HG03066 (cell line): Measurements from ENCODE around the gene ADRA2C.

Experiments used
- ATAC-seq: cut with Tn5 transposase; IDR thresholded peaks from one replicate; pipeline ENCODE4 v1.9.1; 2021; ENCODE audit warnings: low read depth; ENCODE audit not compliant: unreplicated experiment

Gene ADRA2C

DNA sequence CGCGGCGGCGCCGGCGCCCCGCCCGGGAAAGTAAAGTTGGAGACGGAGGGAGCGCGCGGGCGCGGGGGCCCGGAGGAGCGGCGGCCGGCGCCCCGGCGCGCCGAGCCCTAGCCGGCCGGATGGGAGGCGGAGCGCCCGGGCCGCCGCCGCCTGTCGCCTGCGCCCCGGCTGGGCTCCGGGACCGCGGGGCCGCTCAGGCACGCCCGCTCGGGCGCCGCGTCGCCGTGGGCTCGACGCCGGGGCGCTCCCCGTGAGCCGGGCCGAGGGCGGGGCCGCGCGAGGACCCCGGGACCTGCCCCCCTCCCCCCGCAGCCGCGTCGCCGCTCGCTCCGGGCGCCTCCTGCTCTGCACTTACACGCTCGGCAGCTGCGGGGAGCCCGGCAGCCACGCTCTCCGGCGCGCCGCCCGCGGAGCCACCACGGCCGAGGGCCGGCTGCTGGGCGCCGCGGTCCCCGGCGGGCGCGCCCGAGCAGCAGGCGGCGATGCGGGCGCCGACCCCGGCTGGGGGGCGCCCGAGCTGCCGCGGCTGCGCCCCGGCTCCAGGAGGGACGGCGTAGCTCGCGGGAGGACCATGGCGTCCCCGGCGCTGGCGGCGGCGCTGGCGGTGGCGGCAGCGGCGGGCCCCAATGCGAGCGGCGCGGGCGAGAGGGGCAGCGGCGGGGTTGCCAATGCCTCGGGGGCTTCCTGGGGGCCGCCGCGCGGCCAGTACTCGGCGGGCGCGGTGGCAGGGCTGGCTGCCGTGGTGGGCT lies at the start of gene ADRA2C:
Gene ADRA2C, plus strand, starts transcription at position 350 of the 749 bp plus-strand sequence. Its CDS starts 222 bp downstream, at position 572.
- no peak for ATAC-seq

DNA sequence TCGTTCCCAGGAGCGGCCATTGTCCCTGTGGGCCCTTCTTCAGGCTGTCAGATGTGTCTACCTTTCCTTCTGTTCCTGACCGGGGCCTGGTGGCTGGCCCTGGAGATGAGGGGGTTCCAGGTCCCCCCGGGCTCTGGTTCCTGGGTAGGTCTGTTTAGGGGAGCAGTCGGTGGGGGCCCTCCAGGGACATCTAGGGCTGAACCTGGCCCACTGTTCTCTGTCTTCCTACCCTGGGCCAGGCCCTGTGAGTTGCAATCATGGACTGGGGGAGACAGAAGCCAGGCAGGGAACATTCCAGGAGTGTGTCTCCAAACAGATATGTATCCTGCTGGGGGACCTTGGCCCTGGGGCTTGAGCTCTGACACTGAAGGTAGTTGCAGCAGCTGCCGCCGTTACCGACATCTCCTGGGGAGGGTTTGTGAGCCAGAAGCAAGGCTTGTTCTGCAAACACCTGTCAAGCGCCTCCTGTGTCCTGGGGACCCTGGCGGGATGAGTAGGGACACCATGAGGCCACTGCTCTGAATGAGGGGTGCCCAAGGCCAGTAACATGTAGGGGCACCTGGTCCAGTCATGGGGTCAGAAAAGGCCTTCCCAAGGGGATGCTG lies 49.5 kb upstream of the ADRA2C start:
- ATAC-seq = no peak

- no peak for ATAC-seq
These were observed 48.9 kb upstream of the ADRA2C start for GRCh38 chr4:3717241-3717640.

DNA sequence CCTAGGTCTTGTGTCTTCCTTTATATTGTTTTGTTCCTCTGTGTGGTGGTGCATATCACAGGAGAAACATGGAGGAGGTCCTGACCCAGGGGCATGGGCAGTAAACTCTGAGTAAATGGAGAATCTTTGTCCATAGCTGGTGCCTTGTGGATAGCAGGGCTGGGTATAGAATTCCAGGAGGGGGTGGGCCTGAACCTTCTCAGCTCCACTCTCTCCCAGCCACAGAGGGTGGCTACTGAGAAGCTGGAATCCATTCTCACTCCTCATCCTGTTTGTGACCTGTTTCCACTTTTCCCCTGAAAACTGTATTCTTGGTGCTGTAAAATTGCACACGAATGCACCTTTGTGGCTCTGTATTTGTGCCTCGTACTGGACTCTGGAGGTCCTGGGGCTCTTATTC lies 47.7 kb upstream of the ADRA2C start:
- no peak for ATAC-seq

- ATAC-seq = no peak
These were observed 47.0 kb upstream of the ADRA2C start for GRCh38 chr4:3719191-3719590.

- no peak for ATAC-seq
These were observed 46.3 kb upstream of the ADRA2C start for GRCh38 chr4:3719836-3720235.

DNA sequence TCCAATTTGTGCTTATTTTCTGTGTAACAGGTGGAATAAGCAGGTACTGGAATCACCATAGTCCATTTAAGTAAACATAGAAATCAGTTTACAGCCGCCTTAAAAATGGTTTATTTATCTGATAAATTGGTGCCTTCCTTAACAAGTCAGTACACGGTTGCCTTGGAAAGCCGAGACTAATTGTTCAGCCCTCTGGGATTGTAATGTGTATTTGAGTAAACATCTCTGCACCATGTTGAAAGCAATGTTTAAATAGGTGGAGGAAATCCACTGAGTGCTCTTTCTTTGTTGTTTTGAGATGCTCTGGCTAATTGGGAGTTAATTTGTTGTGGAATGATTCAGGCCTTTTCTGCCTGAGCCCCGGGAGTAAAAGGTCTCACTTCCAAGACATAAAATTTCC lies 45.7 kb upstream of the ADRA2C start:
- ATAC-seq = no peak

- no peak for ATAC-seq
These were observed 45.0 kb upstream of the ADRA2C start for GRCh38 chr4:3721186-3721585.

DNA sequence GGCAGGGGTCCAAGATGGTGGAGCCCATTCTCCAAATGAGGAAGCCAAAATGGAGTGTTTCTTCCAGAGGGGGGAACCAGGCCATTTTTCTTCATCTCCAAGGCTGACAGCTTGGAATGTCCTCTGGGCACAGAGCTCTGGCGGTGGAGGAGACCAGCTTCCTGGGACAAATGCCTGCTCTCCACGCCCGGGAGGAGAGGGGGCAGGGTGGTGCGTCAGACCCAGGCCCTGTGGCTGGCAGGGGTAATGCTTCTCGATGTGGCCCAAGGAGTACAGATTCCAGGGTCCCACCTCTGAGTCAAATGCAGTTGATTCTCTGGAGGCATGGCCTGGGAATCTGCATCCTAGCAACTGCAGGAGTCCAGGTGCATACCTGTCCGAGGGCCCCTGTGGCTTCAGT lies 44.6 kb upstream of the ADRA2C start:
- ATAC-seq = no peak

- no peak for ATAC-seq
These were observed 43.5 kb upstream of the ADRA2C start for GRCh38 chr4:3722446-3723231.

GRCh38 chr4:3723232-3723642 lies 42.9 kb upstream of the ADRA2C start:
- ATAC-seq = no peak

DNA sequence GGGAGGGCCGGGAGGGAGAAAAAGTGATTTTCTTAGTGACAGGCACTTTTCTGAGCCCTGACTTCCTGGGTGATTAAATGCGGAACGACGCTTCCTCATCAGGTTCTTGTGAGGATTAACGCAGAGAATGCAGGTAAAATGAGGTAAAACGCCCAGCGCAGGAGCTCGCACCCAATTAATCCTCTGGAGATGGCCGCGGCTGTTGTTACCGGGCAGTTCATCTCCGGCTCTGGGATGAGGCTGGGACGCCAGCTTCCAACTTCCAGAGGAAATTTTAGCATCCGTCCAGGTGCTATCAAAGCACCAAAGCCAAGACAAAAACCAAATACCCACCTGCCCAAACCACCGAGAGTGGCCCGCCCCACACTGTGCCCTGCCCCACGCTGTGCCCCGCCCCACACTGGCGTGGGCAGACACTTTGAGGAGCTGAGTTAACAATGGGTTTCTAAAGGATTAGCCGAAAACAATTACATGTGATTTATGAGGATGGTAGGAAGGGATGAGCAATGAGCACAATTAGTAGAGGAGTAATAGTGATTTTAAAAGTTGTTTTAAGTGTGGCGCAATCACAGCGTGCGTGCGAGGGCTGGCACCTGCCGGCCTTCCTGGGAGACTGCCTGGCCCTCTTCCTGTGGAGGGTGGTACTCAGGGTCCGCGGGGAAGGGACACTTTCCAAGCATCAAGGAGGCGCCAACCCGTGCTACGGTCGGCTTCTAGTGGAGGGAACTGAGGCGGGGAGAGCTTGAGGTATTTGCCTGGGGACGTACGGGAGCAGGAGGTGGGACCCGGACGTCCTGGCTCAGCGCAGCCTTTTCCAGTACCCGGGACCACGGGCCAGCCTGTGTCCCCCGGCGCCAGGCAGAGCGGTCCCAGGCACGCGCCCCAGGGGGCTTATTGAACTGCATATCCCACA lies 41.6 kb upstream of the ADRA2C start:
- no peak for ATAC-seq

- ATAC-seq = no peak
These were observed 40.0 kb upstream of the ADRA2C start for GRCh38 chr4:3725936-3726870.

DNA sequence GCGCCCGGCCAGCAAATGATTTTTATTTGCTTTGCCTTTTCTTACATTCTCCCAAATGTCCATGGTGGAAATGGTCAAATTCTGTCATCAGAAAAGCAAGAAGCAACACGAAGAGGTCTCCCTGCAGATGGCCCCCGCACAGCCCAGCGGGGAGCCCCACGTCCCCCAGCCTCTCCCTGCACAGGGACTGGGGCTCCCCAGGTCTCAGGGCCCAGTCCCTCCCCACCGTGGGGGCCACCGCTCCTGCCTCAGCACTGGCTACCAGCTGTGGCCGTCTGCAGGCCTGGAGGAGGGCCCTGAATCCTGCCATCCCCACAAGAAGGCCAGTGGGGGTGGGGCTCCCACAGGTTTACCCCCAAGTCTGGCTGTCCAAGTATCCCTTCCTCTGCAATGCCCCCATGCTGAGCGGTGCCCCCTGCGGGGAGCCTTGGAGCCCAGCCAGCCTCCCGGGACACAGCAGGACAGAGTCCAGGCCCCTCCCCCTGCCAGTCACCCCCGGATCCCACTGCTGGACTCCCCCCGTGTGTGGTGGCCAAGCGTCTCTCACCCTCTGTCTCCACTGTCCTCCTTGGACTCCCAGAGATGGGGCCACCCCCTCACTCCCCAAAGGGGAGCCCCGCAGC lies 38.2 kb upstream of the ADRA2C start:
- no peak for ATAC-seq

GRCh38 chr4:3729188-3729881 lies 36.9 kb upstream of the ADRA2C start:
- ATAC-seq = no peak

- ATAC-seq = no peak
These were observed 36.3 kb upstream of the ADRA2C start for GRCh38 chr4:3729882-3730226.

DNA sequence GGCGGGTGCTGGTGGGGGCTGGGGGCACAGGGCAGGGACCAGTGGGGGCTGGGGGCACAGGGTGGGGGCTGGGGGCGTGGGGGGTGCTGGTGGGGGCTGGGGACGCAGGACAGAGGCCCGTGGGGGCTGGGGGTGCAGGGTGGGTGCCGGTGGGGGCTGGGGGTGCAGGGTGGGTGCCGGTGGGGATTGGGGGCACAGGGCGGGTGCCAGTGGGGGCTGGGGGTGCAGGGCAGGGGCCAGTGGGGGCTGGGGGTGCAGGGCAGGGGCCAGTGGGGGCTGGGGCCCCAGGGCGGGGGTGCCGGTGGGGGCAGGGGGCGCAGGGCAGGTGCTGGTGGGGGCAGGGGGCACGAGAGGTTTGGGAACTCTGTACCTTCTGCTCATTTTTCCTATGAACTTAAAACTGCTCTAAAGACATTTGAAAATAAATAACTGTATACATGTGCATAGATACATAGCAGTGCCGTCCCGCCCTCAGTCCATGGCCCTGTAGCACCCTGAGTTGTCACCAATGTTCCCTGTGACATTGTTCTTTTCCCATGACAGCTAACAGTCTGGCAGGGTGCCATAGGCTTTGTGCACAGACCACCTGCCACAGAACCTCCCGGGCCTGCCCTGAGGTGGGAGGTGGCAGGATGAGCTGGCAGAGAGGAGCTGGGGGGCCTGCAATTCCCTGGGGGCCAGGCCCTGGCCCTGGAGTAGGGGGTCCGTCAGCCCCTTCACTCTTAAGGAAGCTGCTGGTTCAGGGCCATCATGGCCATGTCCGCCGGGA lies 35.6 kb upstream of the ADRA2C start:
- no peak for ATAC-seq
